GM12801 (cell line): ENCODE measurements around the gene BRK1.

Experiments
- CTCF ChIP-seq: IDR thresholded peaks from one replicate; pipeline ENCODE4 v1.5.1; 2011; ENCODE audit warnings: control low read depth; ENCODE audit not compliant: insufficient read length; ENCODE audit errors: extremely low read depth

Gene BRK1

GRCh38 chr3:10164546-10165393 lies 49.3 kb downstream of the BRK1 start, which contains the start of gene IRAK2:
Gene IRAK2, plus strand, starts transcription at chr3:10164919. Its CDS starts 36 bp downstream, at chr3:10164955.
- no peak for TF ChIP-seq CTCF

GRCh38 chr3:10166213-10166604 lies 50.7 kb downstream of the BRK1 start:
- no peak for TF ChIP-seq CTCF

GRCh38 chr3:10169000-10169496 lies 53.6 kb downstream of the BRK1 start:
- no peak for TF ChIP-seq CTCF

GRCh38 chr3:10170915-10171478 lies 55.5 kb downstream of the BRK1 start:
- TF ChIP-seq CTCF: no peak

GRCh38 chr3:10173095-10173925 lies 57.8 kb downstream of the BRK1 start:
- no peak for TF ChIP-seq CTCF

GRCh38 chr3:10173926-10174435 lies 58.5 kb downstream of the BRK1 start:
- TF ChIP-seq CTCF: no peak
